GM19239 (cell line): ENCODE data around the gene S100A9.

Experiments
- DNase-seq: peaks from one replicate; pipeline ENCODE4 v3.0.0; 2011; ENCODE audit warnings: low spot score; ENCODE audit not compliant: insufficient read length
- FAIRE-seq: peaks from 2 replicates; lab custom pipeline; 2011; peaks lifted over from hg19 to GRCh38; lab: Jason Lieb, UNC

S100A9 gene

GRCh38 chr1:153358691-153358975, 979 bp downstream of the S100A9 start:
- no peak for DNase-seq
- no peak for FAIRE-seq

- no peak for FAIRE-seq
Measured at GRCh38 chr1:153359241-153359640, 1.6 kb downstream of the S100A9 start.

GRCh38 chr1:153360190-153360589, 2.5 kb downstream of the S100A9 start:
- DNase-seq (no peak), FAIRE-seq (no peak)

More at GRCh38 chr1:153359241-153359640, 1.6 kb downstream of the S100A9 start:
- DNase-seq, result no peak

- FAIRE-seq, result no peak
- no peak for DNase-seq
Measured at GRCh38 chr1:153360592-153361479, 3.2 kb downstream of the S100A9 start.

GRCh38 chr1:153361480-153362109, 3.9 kb downstream of the S100A9 start:
- no peak for FAIRE-seq
- no peak for DNase-seq

- no peak for FAIRE-seq
- no peak for DNase-seq
Measured at GRCh38 chr1:153362187-153362775, 4.6 kb downstream of the S100A9 start.

- DNase-seq, result no peak
- FAIRE-seq, result no peak
Measured at GRCh38 chr1:153363641-153364040, 6.0 kb downstream of the S100A9 start.

- DNase-seq (no peak), FAIRE-seq (no peak)
Measured at GRCh38 chr1:153364156-153364555, 6.5 kb downstream of the S100A9 start.

- no peak for FAIRE-seq
Measured at GRCh38 chr1:153364766-153365666, 7.4 kb downstream of the S100A9 start.

GRCh38 chr1:153365696-153366095, 8.0 kb downstream of the S100A9 start:
- FAIRE-seq, result no peak
- no peak for DNase-seq

More at GRCh38 chr1:153364766-153365666, 7.4 kb downstream of the S100A9 start:
- DNase-seq, result no peak

GRCh38 chr1:153366261-153366660, 8.6 kb downstream of the S100A9 start:
- DNase-seq, result no peak
- no peak for FAIRE-seq

GRCh38 chr1:153367090-153367489, 9.4 kb downstream of the S100A9 start:
- no peak for DNase-seq
- FAIRE-seq, result no peak

GRCh38 chr1:153368495-153368894, 10.8 kb downstream of the S100A9 start:
- no peak for FAIRE-seq

GRCh38 chr1:153370146-153370545, 12.5 kb downstream of the S100A9 start:
- no peak for FAIRE-seq
- no peak for DNase-seq

More at GRCh38 chr1:153368495-153368894, 10.8 kb downstream of the S100A9 start:
- DNase-seq, result no peak

GRCh38 chr1:153371231-153371630, 13.6 kb downstream of the S100A9 start:
- DNase-seq (no peak), FAIRE-seq (no peak)

- DNase-seq, result no peak
- FAIRE-seq, result no peak
Measured at GRCh38 chr1:153372571-153372970, 14.9 kb downstream of the S100A9 start.

GRCh38 chr1:153374071-153374470, 16.4 kb downstream of the S100A9 start:
- no peak for FAIRE-seq

GRCh38 chr1:153375511-153375910, 17.9 kb downstream of the S100A9 start, which contains the start of gene S100A12:
TSS of gene S100A12 (minus strand) at chr1:153375621. CDS start at chr1:153374592, 1,029 bp downstream.
- DNase-seq (no peak), FAIRE-seq (no peak)

More at GRCh38 chr1:153374071-153374470, 16.4 kb downstream of the S100A9 start:
- DNase-seq, result no peak

- DNase-seq, result no peak
- FAIRE-seq, result no peak
Measured at GRCh38 chr1:153379591-153379990, 21.9 kb downstream of the S100A9 start.

GRCh38 chr1:153380711-153381110, 23.1 kb downstream of the S100A9 start:
- no peak for FAIRE-seq
- DNase-seq, result no peak
